GM12873 (cell line): ENCODE data around the gene PRKCE.

ENCODE experiments used
- CTCF ChIP-seq: IDR thresholded peaks from 2 replicates; pipeline ENCODE4 v1.5.1; 2012; ENCODE audit warnings: low read depth, mild to moderate bottlenecking, moderate library complexity, low read length, control low read depth; ENCODE audit not compliant: insufficient read depth; ENCODE audit errors: missing control alignments

Gene PRKCE

GRCh38 chr2:45942237-45942738 lies 290.8 kb downstream of the PRKCE start:
- no peak for TF ChIP-seq CTCF

GRCh38 chr2:45943219-45944044 lies 292.0 kb downstream of the PRKCE start:
- TF ChIP-seq CTCF: no peak

- TF ChIP-seq CTCF: no peak
These were observed 292.6 kb downstream of the PRKCE start for GRCh38 chr2:45944074-45944473.

- TF ChIP-seq CTCF: no peak
These were observed 293.8 kb downstream of the PRKCE start for GRCh38 chr2:45945302-45945717.

DNA sequence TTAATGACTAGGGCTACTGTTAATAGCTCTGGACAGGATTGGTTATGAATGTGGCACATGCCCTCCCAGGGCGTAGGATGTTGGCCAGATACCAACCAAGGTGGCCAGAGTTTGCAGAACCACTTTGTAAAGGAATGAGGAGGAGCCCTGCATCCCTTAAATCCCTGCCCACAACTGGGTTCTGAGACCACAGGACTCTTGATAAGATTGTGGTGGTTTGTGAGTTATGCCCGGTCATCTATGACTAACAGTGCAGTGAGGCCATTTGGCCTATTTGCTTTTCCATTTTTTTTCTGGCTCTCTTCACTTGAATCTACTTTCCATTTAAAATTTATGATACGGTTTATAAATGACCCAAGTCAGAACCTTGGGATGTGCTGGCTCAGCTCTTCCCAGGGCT lies 294.5 kb downstream of the PRKCE start:
- no peak for TF ChIP-seq CTCF

DNA sequence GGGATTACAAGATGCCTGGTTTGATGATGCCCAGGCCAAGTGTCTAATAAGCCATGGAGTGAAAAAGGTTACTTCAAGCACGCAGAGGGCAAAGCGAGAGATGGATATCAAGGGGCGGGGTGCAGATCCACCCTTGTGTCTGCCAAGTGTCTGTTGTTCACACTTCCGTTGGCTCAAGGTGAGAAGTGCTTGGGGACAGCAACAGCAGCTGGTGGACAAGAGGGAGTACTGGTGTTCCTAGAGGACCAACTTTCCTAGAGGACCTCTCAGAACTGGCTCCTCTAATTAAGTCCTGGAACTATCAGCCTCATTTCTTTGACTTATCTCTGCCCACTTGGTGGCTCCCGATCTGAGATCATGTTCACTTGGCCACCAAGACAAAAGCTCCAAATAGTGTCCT lies 299.1 kb downstream of the PRKCE start:
- no peak for TF ChIP-seq CTCF

DNA sequence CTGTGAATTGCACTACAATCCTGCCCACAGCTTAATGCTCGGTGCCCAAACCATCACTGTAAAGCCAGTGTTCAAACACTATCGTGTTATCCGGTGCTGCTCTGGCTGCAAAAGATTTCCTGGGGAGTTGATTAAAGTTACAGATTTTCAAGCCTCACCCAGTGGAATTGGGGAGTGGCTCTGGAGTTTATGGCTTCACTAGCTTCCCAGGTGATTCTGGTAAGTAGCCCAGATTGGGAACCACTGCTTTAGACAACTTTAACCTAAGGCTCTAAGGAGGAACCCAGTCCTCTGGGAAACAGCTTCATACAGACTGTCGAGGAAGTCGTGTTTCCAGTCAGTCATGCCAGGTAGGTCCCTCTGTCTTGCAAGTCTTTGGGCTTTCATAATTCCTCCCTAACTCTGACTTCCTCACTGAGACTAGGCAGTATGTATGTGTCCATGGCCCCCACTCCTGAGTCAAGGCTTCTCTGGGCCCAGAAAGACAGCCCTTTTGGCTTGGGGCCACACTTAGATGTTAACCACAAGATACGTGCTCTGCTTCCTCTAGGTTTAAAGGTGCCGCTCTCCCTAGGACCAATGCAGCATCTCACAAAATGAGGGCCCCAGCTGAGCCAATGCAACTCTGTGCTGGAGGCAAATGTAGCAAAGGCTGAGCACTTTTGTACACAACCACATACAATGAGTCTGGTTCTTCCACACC lies 299.7 kb downstream of the PRKCE start:
- no peak for TF ChIP-seq CTCF
